B cell (primary cell): Measurements from ENCODE around the gene YWHAG. TPM values are rescaled to one million over a fixed set of nuclear protein-coding genes. Genes with fewer than 3 reads are reported as not detected.
"Not testable (repeated sequence)": the region's sequence is repeated elsewhere in the genome, so short reads cannot be mapped to it uniquely, and the experiment has no call there.

Source experiments
- ATAC-seq: fragments of 200-7000 bp; cut with Tn5 transposase; one replicate; pipeline ENCODE4 v1.10.0; 2021; ENCODE audit warnings: low read depth, mild to moderate bottlenecking, moderate number of reproducible peaks, moderate library complexity
- CTCF ChIA-PET: fragments of 350-600 bp; sonication (Branson Sonifier 250); formaldehyde crosslinking; loops from one replicate; lab custom pipeline; 2021; ENCODE audit warnings: antibody characterized with exemption, inconsistent platforms; lab: Charles Lee
- POLR2A ChIA-PET: fragments of 350-600 bp; sonication (Branson Sonifier 250); formaldehyde crosslinking; loops from one replicate; lab custom pipeline; 2021; ENCODE audit warnings: antibody characterized with exemption; lab: Charles Lee
- DNase-seq: peaks from one replicate; pipeline ENCODE4 v3.0.0; 2013
- H2AFZ ChIP-seq: 2 replicates; pipeline ENCODE4 v1.6.1; 2012; ENCODE audit warnings: mild to moderate bottlenecking, low read depth, low read length; ENCODE audit not compliant: insufficient read depth, poor library complexity, severe bottlenecking
- H3K27ac ChIP-seq, 2 donors: 1 replicate in 1 of 2; 2 replicates in 1 of 2; pipeline ENCODE4 v1.5.1; 2012 to 2013; ENCODE audit warnings: low read length in 2 of 2, mild to moderate bottlenecking in 2 of 2, moderate library complexity in 1 of 2
- H3K27me3 ChIP-seq, 4 experiments: fragments of 200-600 bp in 1 of 4; sonication (generic) in 1 of 4; replicated peaks in 1 of 4; 1 replicate in 2 of 4; 2 replicates in 2 of 4; pipeline versions ENCODE4 v1.6.1 to v1.7.0; 2013 to 2016; ENCODE audit warnings: low read length in 3 of 4, mild to moderate bottlenecking in 2 of 4, mixed read lengths in 1 of 4, moderate library complexity in 1 of 4; ENCODE audit not compliant: insufficient read depth in 4 of 4, control insufficient read depth in 3 of 4; ENCODE audit errors: control extremely low read depth in 1 of 4
- H3K36me3 ChIP-seq, 2 experiments: replicated peaks in 1 of 2; 1 replicate in 1 of 2; 2 replicates in 1 of 2; pipeline versions ENCODE4 v1.6.1 to v1.7.1; 2013; ENCODE audit warnings: low read length in 1 of 2; ENCODE audit not compliant: insufficient read depth in 2 of 2, control insufficient read depth in 1 of 2; ENCODE audit errors: control extremely low read depth in 1 of 2, extremely low read depth in 1 of 2
- H3K4me1 ChIP-seq, 2 donors: fragments of 200-600 bp in 1 of 2; sonication (generic) in 1 of 2; 1 replicate in 1 of 2; 2 replicates in 1 of 2; pipeline versions ENCODE4 v1.5.1 to v1.6.1; 2013 to 2017; ENCODE audit warnings: low read length in 2 of 2; ENCODE audit not compliant: control insufficient read depth in 2 of 2, insufficient read depth in 2 of 2
- H3K4me2 ChIP-seq: replicated peaks from 2 replicates; pipeline ENCODE3; 2012; ENCODE audit warnings: mild to moderate bottlenecking, low read depth, low read length; ENCODE audit not compliant: poor library complexity, severe bottlenecking
- H3K4me3 ChIP-seq, 5 experiments: fragments of 200-600 bp in 1 of 5; sonication (generic) in 1 of 5; 1 replicate in 3 of 5; 2 replicates in 2 of 5; pipeline versions ENCODE4 v1.5.1 to v1.7.0; 2011 to 2016; ENCODE audit warnings: low read length in 4 of 5, mild to moderate bottlenecking in 4 of 5, low read depth in 2 of 5, control low read depth in 1 of 5, moderate library complexity in 1 of 5; ENCODE audit not compliant: insufficient read depth in 1 of 5; ENCODE audit errors: control extremely low read depth in 1 of 5, extremely low read depth in 1 of 5
- H3K79me2 ChIP-seq: fragments of 200-600 bp; sonication (generic); one replicate; pipeline ENCODE4 v1.6.0; 2016; ENCODE audit warnings: low read length; ENCODE audit not compliant: control insufficient read depth, insufficient read depth
- H3K9ac ChIP-seq: fragments of 200-600 bp; sonication (generic); 2 replicates; pipeline ENCODE4 v1.6.1; 2017; ENCODE audit warnings: mild to moderate bottlenecking, low read length, moderate library complexity
- H3K9me3 ChIP-seq, 3 donors: one replicate each; pipeline versions ENCODE4 v1.6.1 to v1.7.1; 2013; ENCODE audit warnings: low read length in 2 of 3; ENCODE audit not compliant: control insufficient read depth in 2 of 3, insufficient read depth in 1 of 3; ENCODE audit errors: control extremely low read depth in 1 of 3
- H4K20me1 ChIP-seq: 2 replicates; pipeline ENCODE4 v1.6.0; 2012; ENCODE audit warnings: mild to moderate bottlenecking, low read length; ENCODE audit not compliant: insufficient read depth, control insufficient read depth, poor library complexity, severe bottlenecking
- H3K27ac Mint-ChIP-seq: one replicate; pipeline ENCODE4 v1.8.0; 2021; ENCODE audit warnings: mixed read lengths
- H3K27me3 Mint-ChIP-seq: one replicate; pipeline ENCODE4 v1.8.0; 2021; ENCODE audit warnings: mixed read lengths
- H3K4me1 Mint-ChIP-seq: one replicate; pipeline ENCODE4 v1.8.0; 2021; ENCODE audit warnings: mixed read lengths
- H3K4me3 Mint-ChIP-seq: one replicate; pipeline ENCODE4 v1.8.0; 2021; ENCODE audit warnings: mixed read lengths
- H3K9me3 Mint-ChIP-seq: one replicate; pipeline ENCODE4 v1.8.0; 2022; ENCODE audit warnings: mixed read lengths; ENCODE audit not compliant: insufficient read depth
- CTCF ChIP-seq: fragments of 200-600 bp; IDR thresholded peaks from one replicate; pipeline ENCODE4 v1.8.0; 2022; ENCODE audit warnings: antibody characterized with exemption, mild to moderate bottlenecking
- EZH2 ChIP-seq: IDR thresholded peaks from 2 replicates; pipeline ENCODE4 v1.6.1; 2012; ENCODE audit warnings: borderline replicate concordance, low read depth, mild to moderate bottlenecking, moderate library complexity, low read length; ENCODE audit not compliant: insufficient read depth, poor library complexity, severe bottlenecking
- WGBS: methylation state at CpG from one replicate; pipeline ENCODE4 v1.1.5; 2013; ENCODE audit warnings: missing lambda C conversion rate; ENCODE audit not compliant: insufficient coverage; 5-methylcytosine and 5-hydroxymethylcytosine counted together
- intact Hi-C: fragments of 100-400 bp; cut with micrococcal nuclease; formaldehyde crosslinking; loops from one replicate; pipeline ENCODE4 v1.10.0; 2022
- polyA plus RNA-seq: library from polyadenylated mRNA; depleted of rRNA; stranded (reverse); fragments of >200 nt; gene quantifications from 2 replicates; pipeline ENCODE4 v1.2.3, GENCODE V29; 2012
- total RNA-seq, 2 donors: library from RNA; stranded (reverse); fragments of 120-200 nt in 1 of 2; gene quantifications; 1 replicate in 1 of 2; 2 replicates in 1 of 2; pipeline versions ENCODE4 v1.2.3 to v1.2.4, GENCODE V29; 2013 to 2022

Gene YWHAG
- total and polyA plus RNA-seq, 2 donors (not counting 1 experiment from before 2014, with no cell fraction given): 6.6 to 51.6 TPM

- H3K9ac ChIP-seq: no peak overlapping the region
Observed at GRCh38 chr7:76310102-76310957, 48.5 kb downstream of the YWHAG start.

GRCh38 chr7:76309341-76310101 is 49.3 kb downstream of the YWHAG start:
- not testable (repeated sequence) for H3K27ac Mint-ChIP-seq, H3K4me3 Mint-ChIP-seq, H3K79me2 ChIP-seq, ATAC-seq, H3K9ac ChIP-seq, H3K4me2 ChIP-seq, H3K27me3 ChIP-seq, H3K27ac ChIP-seq, H2AFZ ChIP-seq, H3K36me3 ChIP-seq, H3K9me3 ChIP-seq, H3K27me3 Mint-ChIP-seq, H3K4me3 ChIP-seq, DNase-seq, H4K20me1 ChIP-seq, H3K4me1 ChIP-seq, H3K9me3 Mint-ChIP-seq, H3K4me1 Mint-ChIP-seq
- ChIA-PET POLR2A (interaction anchor here (0.7 kb wide), 1 partner anchor 13 kb away, joined by 5 read pairs; no protein-coding TSS in a partner anchor), CTCF (interaction anchor here (1.1 to 2.2 kb wide), 4 partner anchors 17 to 131 kb away, joined by 3 to 6 read pairs (median 4); partner anchors contain the start of gene YWHAG)
- intact Hi-C loops: loop anchor here (10.0 kb wide), 1 partner anchor 1235 kb away; the partner anchor contains the start of gene RCC1L
- WGBS: 95% methylated on average over 43 of the region's 50 CpGs

More at GRCh38 chr7:76310102-76310957, 48.5 kb downstream of the YWHAG start:
- DNase-seq (no peak), ATAC-seq (no peak)
- Mint-ChIP-seq H3K9me3 (no peaks in the 10 kb centered on the region), H3K4me1 (peaks cover 5% of the 10 kb centered on the region), H3K27me3 (no peaks in the 10 kb centered on the region), H3K4me3 (no peak overlapping the region), H3K27ac (no peak overlapping the region)
- Histone ChIP-seq H3K9me3 (peaks cover 0 to 4% (median 0%) of the 10 kb centered on the region in 3 donors), H3K4me2 (no peak overlapping the region), H3K79me2 (no peaks in the 10 kb centered on the region), H3K4me3 (no peak overlapping the region), H2AFZ (no peak overlapping the region), H3K4me1 (peaks cover 0 to 8% of the 10 kb centered on the region in 2 donors), H4K20me1 (no peaks in the 10 kb centered on the region), H3K27me3 (no peaks in the 10 kb centered on the region), H3K27ac (no peak overlapping the region), H3K36me3 (no peaks in the 10 kb centered on the region)
- ChIA-PET POLR2A (interaction anchor here (0.7 kb wide), 1 partner anchor 14 kb away, joined by 5 read pairs; no protein-coding TSS in a partner anchor), CTCF (interaction anchor here (1.2 to 5.9 kb wide), 5 partner anchors 8 to 133 kb away, joined by 3 to 119 read pairs (median 3); partner anchors contain the start of gene HSPB1)
- intact Hi-C loops: loop anchor here (10.0 kb wide), 1 partner anchor 1236 kb away; the partner anchor contains the start of gene RCC1L
- TF ChIP-seq EZH2 (no peak), CTCF (no peak)
- 84% methylated on average over 18 of the region's 21 CpGs for WGBS

DNA sequence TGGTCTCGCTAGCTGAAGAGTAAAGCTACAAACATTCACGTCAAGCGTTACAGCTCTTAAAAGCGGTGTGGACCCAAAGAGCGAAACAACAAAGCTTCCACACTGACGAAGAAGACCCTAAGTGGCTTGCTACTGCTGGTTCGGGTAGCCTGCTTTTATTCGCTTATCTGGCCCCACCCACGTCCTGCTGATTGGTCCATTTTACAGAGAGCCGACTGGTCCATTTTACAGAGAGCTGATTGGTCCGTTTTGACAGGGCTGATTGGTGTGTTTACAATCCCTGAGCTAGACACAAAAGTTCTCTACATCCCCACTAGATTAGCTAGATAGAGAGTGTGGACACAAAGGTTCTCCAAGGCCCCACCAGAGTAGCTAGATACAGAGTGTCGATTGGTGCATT is 49.9 kb downstream of the YWHAG start:
- H3K27ac ChIP-seq, H3K4me3 Mint-ChIP-seq, H4K20me1 ChIP-seq, H3K79me2 ChIP-seq, H3K4me1 ChIP-seq, H3K4me1 Mint-ChIP-seq, H3K27me3 ChIP-seq, H3K27ac Mint-ChIP-seq, POLR2A ChIA-PET, H3K9ac ChIP-seq, DNase-seq, H3K9me3 Mint-ChIP-seq, H2AFZ ChIP-seq, H3K4me3 ChIP-seq, ATAC-seq, H3K27me3 Mint-ChIP-seq, H3K4me2 ChIP-seq, H3K9me3 ChIP-seq, H3K36me3 ChIP-seq, intact Hi-C loops: not testable (repeated sequence)
- CTCF ChIA-PET: interaction anchor here (1.1 to 2.2 kb wide), 5 partner anchors 17 to 130 kb away, joined by 3 to 6 read pairs (median 3); partner anchors contain the start of gene YWHAG
- 94% methylated on average over 8 of the region's 12 CpGs for WGBS
